HCT116 (cell line): Measurements from ENCODE around the gene CADPS2. TPM values are rescaled to one million over a fixed set of nuclear protein-coding genes. Genes with fewer than 3 reads are reported as not detected.

Experiments
- ATAC-seq: fragments of 200-7000 bp; cut with Tn5 transposase; 2 replicates; pipeline ENCODE4 v1.9.1; 2020; ENCODE audit warnings: mild to moderate bottlenecking, moderate library complexity
- BruUV-seq: library from RNA; stranded (reverse); fragments of 400-500 nt; replicated peaks from 2 replicates; lab custom pipeline; 2021; lab: Mats Ljungman, UMichigan
- CTCF ChIA-PET: fragments of 300-600 bp; sonication (Branson Sonifier 250); formaldehyde crosslinking; loops from one replicate; lab custom pipeline; 2021; ENCODE audit warnings: antibody characterized with exemption; lab: Charles Lee
- POLR2A ChIA-PET: fragments of 300-600, 350-600 bp; sonication (Branson Sonifier 250); formaldehyde crosslinking; loops from one replicate; lab custom pipeline; 2021; ENCODE audit warnings: antibody characterized with exemption; lab: Charles Lee
- RAD21 ChIA-PET, 2 experiments: fragments of 300-600 bp; sonication (Branson Sonifier 250); formaldehyde crosslinking; loops; one replicate each; lab custom pipeline; 2023; ENCODE audit warnings: low total read pairs in 2 of 2; ENCODE audit not compliant: uncharacterized antibody in 2 of 2, unreplicated experiment in 2 of 2, low non-redundant PET in 1 of 2; lab: Charles Lee
- DNase-seq: peaks from one replicate; pipeline ENCODE4 v3.0.0-alpha.2; 2010; ENCODE audit warnings: low read depth, low spot score
- H2AFZ ChIP-seq: fragments of 200-600 bp; shearing (Covaris generic), sonication (generic); 2 replicates; pipeline ENCODE4 v1.6.1; 2017; ENCODE audit warnings: low read depth, mixed run types, mixed read lengths, antibody characterized with exemption, low read length; ENCODE audit not compliant: poor library complexity, severe bottlenecking
- H3K27ac ChIP-seq: 2 replicates; pipeline ENCODE4 v1.5.1; 2012; ENCODE audit warnings: low read depth, low read length
- H3K27me3 ChIP-seq: fragments of 200-600 bp; sonication (generic); 2 replicates; pipeline ENCODE4 v1.6.1; 2016; ENCODE audit warnings: mixed run types, low read length, mixed read lengths; ENCODE audit not compliant: insufficient read depth
- H3K36me3 ChIP-seq, 2 experiments: fragments of 200-500 bp in 1 of 2; fragments of 200-600 bp in 1 of 2; sonication (Bioruptor generic) in 1 of 2; sonication (generic) in 1 of 2; 2 replicates each; pipeline versions ENCODE4 v1.5.1 to v1.6.1; 2014 to 2016; ENCODE audit warnings: low read length in 2 of 2, inconsistent platforms in 1 of 2, mixed read lengths in 1 of 2, mixed run types in 1 of 2; ENCODE audit not compliant: insufficient read depth in 2 of 2, control insufficient read depth in 1 of 2
- H3K4me1 ChIP-seq, 2 experiments: fragments of 200-600 bp in 1 of 2; sonication (generic) in 1 of 2; 2 replicates each; pipeline versions ENCODE4 v1.5.1 to v1.6.1; 2012 to 2017; ENCODE audit warnings: low read length in 2 of 2, inconsistent platforms in 1 of 2, mild to moderate bottlenecking in 1 of 2, mixed read lengths in 1 of 2, mixed run types in 1 of 2, moderate library complexity in 1 of 2; ENCODE audit not compliant: insufficient read depth in 2 of 2, control insufficient read depth in 1 of 2
- H3K4me2 ChIP-seq: fragments of 200-600 bp; sonication (generic); 2 replicates; pipeline ENCODE4 v1.6.1; 2017; ENCODE audit warnings: mixed run types, low read length, mixed read lengths
- H3K4me3 ChIP-seq, 2 experiments: fragments of 200-600 bp in 1 of 2; sonication (generic) in 1 of 2; replicated peaks in 1 of 2; 2 replicates each; pipeline ENCODE4 v1.5.1; 2011 to 2016; ENCODE audit warnings: low read length in 2 of 2, control low read depth in 1 of 2, low read depth in 1 of 2, mild to moderate bottlenecking in 1 of 2, mixed read lengths in 1 of 2, mixed run types in 1 of 2
- H3K79me2 ChIP-seq: fragments of 200-600 bp; sonication (generic); 2 replicates; pipeline ENCODE4 v1.6.1; 2017; ENCODE audit warnings: mild to moderate bottlenecking, mixed run types, low read length, moderate library complexity, mixed read lengths; ENCODE audit not compliant: insufficient read depth
- H3K9ac ChIP-seq: fragments of 200-600 bp; sonication (generic); 2 replicates; pipeline ENCODE4 v1.6.1; 2016; ENCODE audit warnings: low read length, mixed read lengths
- H3K9me2 ChIP-seq: fragments of 200-600 bp; sonication (generic), shearing (Covaris generic); 2 replicates; pipeline ENCODE4 v1.6.1; 2017; ENCODE audit warnings: mixed run types, mild to moderate bottlenecking, moderate library complexity; ENCODE audit not compliant: insufficient read depth
- H3K9me3 ChIP-seq, 2 experiments: fragments of 200-500 bp in 1 of 2; fragments of 200-600 bp in 1 of 2; sonication (Bioruptor generic) in 1 of 2; sonication (generic) in 1 of 2; 2 replicates each; pipeline ENCODE4 v1.6.1; 2014 to 2017; ENCODE audit warnings: low read length in 2 of 2, mixed read lengths in 2 of 2, inconsistent platforms in 1 of 2, low read depth in 1 of 2, mild to moderate bottlenecking in 1 of 2, mixed run types in 1 of 2, moderate library complexity in 1 of 2; ENCODE audit not compliant: control insufficient read depth in 1 of 2, insufficient read depth in 1 of 2
- H4K20me1 ChIP-seq: fragments of 200-600 bp; sonication (generic), shearing (Covaris generic); 2 replicates; pipeline ENCODE4 v1.6.1; 2017; ENCODE audit warnings: mixed run types, mild to moderate bottlenecking, moderate library complexity; ENCODE audit not compliant: insufficient read depth
- CBX3 ChIP-seq: IDR thresholded peaks from 2 replicates; pipeline ENCODE4 v1.6.1; 2012; ENCODE audit warnings: low read depth
- ELF1 ChIP-seq: IDR thresholded peaks from 2 replicates; pipeline ENCODE4 v1.6.1; 2012; ENCODE audit warnings: low read depth, borderline replicate concordance
- EZH2 ChIP-seq: fragments of 200-600 bp; sonication (generic); IDR thresholded peaks from 2 replicates; pipeline ENCODE4 v1.6.1; 2017; ENCODE audit warnings: antibody characterized with exemption, mixed run types
- EZH2phosphoT487 ChIP-seq: fragments of 200-600 bp; IDR thresholded peaks from 2 replicates; pipeline ENCODE4 v1.6.1; 2018; ENCODE audit warnings: antibody characterized with exemption, borderline replicate concordance
- FOSL1 ChIP-seq: IDR thresholded peaks from 2 replicates; pipeline ENCODE4 v1.6.1; 2012; ENCODE audit warnings: low read depth
- RAD21 ChIP-seq: IDR thresholded peaks from 2 replicates; pipeline ENCODE4 v1.6.1; 2012; ENCODE audit warnings: low read depth, mild to moderate bottlenecking
- SIN3A ChIP-seq: IDR thresholded peaks from 2 replicates; pipeline ENCODE4 v1.6.1; 2012; ENCODE audit warnings: low read depth
- SP1 ChIP-seq: IDR thresholded peaks from 2 replicates; pipeline ENCODE4 v1.6.1; 2012; ENCODE audit warnings: low read depth
- SRF ChIP-seq: IDR thresholded peaks from 2 replicates; pipeline ENCODE4 v1.6.1; 2012; ENCODE audit warnings: low read depth
- TCF7L2 ChIP-seq: IDR thresholded peaks from 2 replicates; pipeline ENCODE4 v1.7.0; 2011; ENCODE audit warnings: borderline replicate concordance, inconsistent platforms; ENCODE audit not compliant: insufficient read depth, insufficient read length; ENCODE audit errors: extremely low read depth
- YY1 ChIP-seq: IDR thresholded peaks from 2 replicates; pipeline ENCODE4 v1.6.1; 2011; ENCODE audit warnings: low read length, low read depth, moderate library complexity, mild to moderate bottlenecking; ENCODE audit not compliant: insufficient replicate concordance; ENCODE audit errors: extremely low read depth
- ZNF274 ChIP-seq: fragments of 200-500 bp; sonication (Bioruptor generic); IDR thresholded peaks from 2 replicates; pipeline ENCODE4 v1.6.1; 2014; ENCODE audit warnings: mild to moderate bottlenecking, low read depth, low read length, inconsistent platforms
- intact Hi-C: fragments of 100-400 bp; cut with micrococcal nuclease; formaldehyde crosslinking; loops from 2 replicates; pipeline ENCODE4 v1.10.0; 2022
- total RNA-seq: library from RNA; stranded (reverse); gene quantifications from one replicate; pipeline ENCODE4 v1.2.1, GENCODE V29; 2021; ENCODE audit not compliant: unreplicated experiment
- TF ChIP-seq, protein P1 (sequence below): IDR thresholded peaks from 2 replicates; pipeline ENCODE4 v1.6.1; 2011; ENCODE audit warnings: mild to moderate bottlenecking, low read length, moderate library complexity; ENCODE audit not compliant: insufficient replicate concordance; ENCODE audit errors: extremely low read depth
- TF ChIP-seq, protein P2 (sequence below), 3 experiments: fragments of 200-600 bp in 1 of 3; sonication (generic) in 1 of 3; IDR thresholded peaks in 2 of 3; conservative IDR thresholded peaks in 1 of 3; 2 replicates each; pipeline ENCODE4 v1.5.1; 2012 to 2017; ENCODE audit warnings: low read depth in 2 of 3, low read length in 2 of 3, antibody characterized with exemption in 1 of 3, borderline replicate concordance in 1 of 3, control low read depth in 1 of 3, mild to moderate bottlenecking in 1 of 3, mixed read lengths in 1 of 3, mixed run types in 1 of 3, moderate library complexity in 1 of 3; ENCODE audit not compliant: insufficient read depth in 1 of 3
- TF ChIP-seq, protein P3 (sequence below): IDR thresholded peaks from 2 replicates; pipeline ENCODE4 v1.6.1; 2012
- TF ChIP-seq, protein P4 (sequence below): IDR thresholded peaks from 2 replicates; pipeline ENCODE4 v1.6.1; 2012; ENCODE audit warnings: low read depth

The CADPS2 gene
- total RNA-seq, 1 experiment from 2014 or later, result 7.5 TPM

DNA sequence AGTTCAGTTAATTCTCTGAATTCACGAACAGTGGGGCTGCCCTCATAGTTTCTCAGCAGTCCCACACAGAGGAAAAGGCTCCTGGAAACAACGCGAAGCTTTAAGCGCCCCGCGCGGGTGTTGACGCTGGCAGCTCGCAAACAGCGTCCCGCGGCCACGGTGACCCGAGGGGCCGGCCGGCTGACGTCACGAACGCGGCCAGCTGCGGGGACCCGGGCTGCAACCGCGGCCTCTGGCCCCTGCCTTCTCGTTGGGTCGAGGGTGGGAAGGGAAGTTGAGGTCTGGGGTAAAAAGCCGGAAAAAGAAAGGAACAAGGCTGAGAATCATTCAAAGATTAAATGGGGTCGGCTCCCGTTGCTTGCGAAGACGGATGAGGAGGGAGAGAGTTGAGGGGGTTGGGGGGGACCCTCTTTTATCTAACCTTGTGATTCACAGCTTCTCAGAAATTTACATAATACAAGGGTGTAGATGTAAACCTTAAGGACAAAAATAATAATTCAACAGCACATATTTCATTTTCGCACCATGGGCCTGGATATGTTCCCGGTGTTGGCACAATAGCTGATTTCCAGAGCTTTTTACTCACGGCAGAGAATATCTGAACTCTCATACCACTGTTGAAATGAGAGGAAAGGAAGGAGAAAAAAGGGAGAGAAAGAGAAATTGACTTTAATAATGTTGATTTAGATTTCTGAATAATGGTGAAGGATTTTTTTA, 574.4 kb downstream of the CADPS2 start (continued):
- TF ChIP-seq TCF7L2 (no peak), YY1 (no peak), EZH2phosphoT487 (no peak)
- TF ChIP-seq, protein P1, sequence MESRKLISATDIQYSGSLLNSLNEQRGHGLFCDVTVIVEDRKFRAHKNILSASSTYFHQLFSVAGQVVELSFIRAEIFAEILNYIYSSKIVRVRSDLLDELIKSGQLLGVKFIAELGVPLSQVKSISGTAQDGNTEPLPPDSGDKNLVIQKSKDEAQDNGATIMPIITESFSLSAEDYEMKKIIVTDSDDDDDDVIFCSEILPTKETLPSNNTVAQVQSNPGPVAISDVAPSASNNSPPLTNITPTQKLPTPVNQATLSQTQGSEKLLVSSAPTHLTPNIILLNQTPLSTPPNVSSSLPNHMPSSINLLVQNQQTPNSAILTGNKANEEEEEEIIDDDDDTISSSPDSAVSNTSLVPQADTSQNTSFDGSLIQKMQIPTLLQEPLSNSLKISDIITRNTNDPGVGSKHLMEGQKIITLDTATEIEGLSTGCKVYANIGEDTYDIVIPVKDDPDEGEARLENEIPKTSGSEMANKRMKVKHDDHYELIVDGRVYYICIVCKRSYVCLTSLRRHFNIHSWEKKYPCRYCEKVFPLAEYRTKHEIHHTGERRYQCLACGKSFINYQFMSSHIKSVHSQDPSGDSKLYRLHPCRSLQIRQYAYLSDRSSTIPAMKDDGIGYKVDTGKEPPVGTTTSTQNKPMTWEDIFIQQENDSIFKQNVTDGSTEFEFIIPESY, result no peak

DNA sequence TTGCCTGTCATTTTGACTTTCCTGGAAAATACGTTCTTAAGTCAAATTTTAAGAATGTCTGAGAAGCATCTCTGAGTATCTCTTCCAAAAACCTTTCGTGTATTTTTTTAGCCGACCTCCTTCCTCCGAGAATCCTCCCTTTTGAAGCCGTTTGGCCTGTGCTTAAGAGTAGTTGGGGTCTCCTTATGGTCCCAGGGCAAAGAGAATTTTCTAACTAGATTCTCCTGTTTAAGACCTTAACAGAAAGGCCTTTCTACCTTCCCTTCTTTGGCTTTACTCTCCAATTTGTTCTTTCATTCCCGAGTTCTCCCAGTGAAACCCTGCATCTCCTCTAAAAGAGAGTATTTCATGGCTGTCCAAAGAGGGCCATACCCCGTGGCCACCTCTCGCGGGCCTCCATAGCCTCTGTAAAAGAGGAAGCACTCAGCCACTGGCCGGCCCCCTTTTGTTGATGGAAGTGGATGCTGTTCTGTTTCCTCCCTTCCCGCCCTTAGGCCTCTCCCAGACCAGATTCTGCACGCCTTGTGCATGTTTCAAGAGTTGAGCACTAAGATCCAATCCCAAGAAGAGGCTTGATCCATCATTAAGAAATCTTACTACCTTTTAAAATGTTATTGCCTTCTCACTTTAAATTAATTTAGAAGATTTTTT, 575.1 kb downstream of the CADPS2 start:
- no peaks in the 10 kb centered on the region; a peak in 1 of 4 replicates for H3K36me3 ChIP-seq
- H2AFZ ChIP-seq, result no peak overlapping the region
- H4K20me1 ChIP-seq, result no peaks in the 10 kb centered on the region
- RAD21 ChIA-PET, result no interaction called here
- H3K4me3 ChIP-seq, result no peak overlapping the region
- H3K9me2 ChIP-seq, result no peaks in the 10 kb centered on the region
- no TSS peak for BruUV-seq
- POLR2A ChIA-PET, result no interaction called here
- H3K9ac ChIP-seq, result no peak overlapping the region
- no peaks in the 10 kb centered on the region for H3K79me2 ChIP-seq
- no peak for ATAC-seq
- CTCF ChIA-PET, result no interaction called here
- H3K4me2 ChIP-seq, result no peak overlapping the region
- no peaks in the 10 kb centered on the region for H3K9me3 ChIP-seq
- H3K4me1 ChIP-seq, result peaks cover 0 to 4% of the 10 kb centered on the region in 2 experiments; a peak in 3 of 4 replicates
- no peak overlapping the region for H3K27ac ChIP-seq
- intact Hi-C loops, result no loop called here
- no peak for DNase-seq
- H3K27me3 ChIP-seq, result no peaks in the 10 kb centered on the region
- TF ChIP-seq FOSL1, result no peak
- no peak for TF ChIP-seq ELF1
- no peak for TF ChIP-seq SIN3A
- TF ChIP-seq SP1, result no peak
- TF ChIP-seq ZNF274, result no peak
- TF ChIP-seq CBX3, result no peak
- no peak for TF ChIP-seq SRF
- TF ChIP-seq EZH2, result no peak
- TF ChIP-seq RAD21, result no peak
- no peak for TF ChIP-seq EZH2phosphoT487
- TF ChIP-seq, protein P2, sequence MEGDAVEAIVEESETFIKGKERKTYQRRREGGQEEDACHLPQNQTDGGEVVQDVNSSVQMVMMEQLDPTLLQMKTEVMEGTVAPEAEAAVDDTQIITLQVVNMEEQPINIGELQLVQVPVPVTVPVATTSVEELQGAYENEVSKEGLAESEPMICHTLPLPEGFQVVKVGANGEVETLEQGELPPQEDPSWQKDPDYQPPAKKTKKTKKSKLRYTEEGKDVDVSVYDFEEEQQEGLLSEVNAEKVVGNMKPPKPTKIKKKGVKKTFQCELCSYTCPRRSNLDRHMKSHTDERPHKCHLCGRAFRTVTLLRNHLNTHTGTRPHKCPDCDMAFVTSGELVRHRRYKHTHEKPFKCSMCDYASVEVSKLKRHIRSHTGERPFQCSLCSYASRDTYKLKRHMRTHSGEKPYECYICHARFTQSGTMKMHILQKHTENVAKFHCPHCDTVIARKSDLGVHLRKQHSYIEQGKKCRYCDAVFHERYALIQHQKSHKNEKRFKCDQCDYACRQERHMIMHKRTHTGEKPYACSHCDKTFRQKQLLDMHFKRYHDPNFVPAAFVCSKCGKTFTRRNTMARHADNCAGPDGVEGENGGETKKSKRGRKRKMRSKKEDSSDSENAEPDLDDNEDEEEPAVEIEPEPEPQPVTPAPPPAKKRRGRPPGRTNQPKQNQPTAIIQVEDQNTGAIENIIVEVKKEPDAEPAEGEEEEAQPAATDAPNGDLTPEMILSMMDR (IDR thresholded peaks at IDR 0.05 in 2 of 3, conservative IDR thresholded peaks at IDR 0.05 in 1 of 3; ENCODE audit: borderline replicate concordance in 1 of 3, insufficient read depth in 1 of 3, low read depth in 2 of 3, low read length in 2 of 3), result no peak
- TF ChIP-seq, protein P3, sequence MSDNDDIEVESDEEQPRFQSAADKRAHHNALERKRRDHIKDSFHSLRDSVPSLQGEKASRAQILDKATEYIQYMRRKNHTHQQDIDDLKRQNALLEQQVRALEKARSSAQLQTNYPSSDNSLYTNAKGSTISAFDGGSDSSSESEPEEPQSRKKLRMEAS, result no peak
- TF ChIP-seq, protein P4, sequence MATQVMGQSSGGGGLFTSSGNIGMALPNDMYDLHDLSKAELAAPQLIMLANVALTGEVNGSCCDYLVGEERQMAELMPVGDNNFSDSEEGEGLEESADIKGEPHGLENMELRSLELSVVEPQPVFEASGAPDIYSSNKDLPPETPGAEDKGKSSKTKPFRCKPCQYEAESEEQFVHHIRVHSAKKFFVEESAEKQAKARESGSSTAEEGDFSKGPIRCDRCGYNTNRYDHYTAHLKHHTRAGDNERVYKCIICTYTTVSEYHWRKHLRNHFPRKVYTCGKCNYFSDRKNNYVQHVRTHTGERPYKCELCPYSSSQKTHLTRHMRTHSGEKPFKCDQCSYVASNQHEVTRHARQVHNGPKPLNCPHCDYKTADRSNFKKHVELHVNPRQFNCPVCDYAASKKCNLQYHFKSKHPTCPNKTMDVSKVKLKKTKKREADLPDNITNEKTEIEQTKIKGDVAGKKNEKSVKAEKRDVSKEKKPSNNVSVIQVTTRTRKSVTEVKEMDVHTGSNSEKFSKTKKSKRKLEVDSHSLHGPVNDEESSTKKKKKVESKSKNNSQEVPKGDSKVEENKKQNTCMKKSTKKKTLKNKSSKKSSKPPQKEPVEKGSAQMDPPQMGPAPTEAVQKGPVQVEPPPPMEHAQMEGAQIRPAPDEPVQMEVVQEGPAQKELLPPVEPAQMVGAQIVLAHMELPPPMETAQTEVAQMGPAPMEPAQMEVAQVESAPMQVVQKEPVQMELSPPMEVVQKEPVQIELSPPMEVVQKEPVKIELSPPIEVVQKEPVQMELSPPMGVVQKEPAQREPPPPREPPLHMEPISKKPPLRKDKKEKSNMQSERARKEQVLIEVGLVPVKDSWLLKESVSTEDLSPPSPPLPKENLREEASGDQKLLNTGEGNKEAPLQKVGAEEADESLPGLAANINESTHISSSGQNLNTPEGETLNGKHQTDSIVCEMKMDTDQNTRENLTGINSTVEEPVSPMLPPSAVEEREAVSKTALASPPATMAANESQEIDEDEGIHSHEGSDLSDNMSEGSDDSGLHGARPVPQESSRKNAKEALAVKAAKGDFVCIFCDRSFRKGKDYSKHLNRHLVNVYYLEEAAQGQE, result no peak
